ENCODE results near the gene NLRP9. TPM values are rescaled to one million over a fixed set of nuclear protein-coding genes. Genes with fewer than 3 reads are reported as not detected.
"Not testable (repeated sequence)": the region's sequence is repeated elsewhere in the genome, so short reads cannot be mapped to it uniquely, and the experiment has no call there.

NLRP9 gene
- total RNA-seq, 4 donors from 2014 or later = not detected

DNA sequence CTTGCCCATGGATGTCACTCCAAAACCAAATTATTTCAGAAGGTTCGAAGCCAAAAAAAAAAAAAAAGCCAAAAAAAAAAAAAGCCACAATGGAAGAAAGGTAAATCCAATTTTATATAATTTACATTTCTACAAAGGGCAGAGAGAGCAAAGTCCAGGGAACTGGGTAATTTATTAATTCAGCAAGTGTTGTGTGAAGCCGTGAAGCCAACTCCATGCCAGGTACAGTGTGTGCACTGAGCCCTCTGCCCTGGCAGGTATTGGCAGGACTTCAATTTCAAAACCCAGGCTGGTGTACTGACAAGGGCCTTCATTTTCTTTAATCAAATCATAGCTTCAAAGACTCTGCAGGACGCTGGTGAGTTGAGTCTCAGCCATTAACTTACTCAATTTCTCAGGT is 15.2 kb upstream of the NLRP9 start:
- Histone ChIP-seq H3K4me1 (no peaks in the 10 kb centered on the region), H3K27me3 (no peaks in the 10 kb centered on the region), H3K4me3 (no peak overlapping the region), H3K9me3 (no peaks in the 10 kb centered on the region), H3K27ac (no peak overlapping the region), H3K36me3 (no peaks in the 10 kb centered on the region)
- no peak for DNase-seq
- intact Hi-C loops (cut with DNase I) = no loop called here
- TF ChIP-seq, protein P1, sequence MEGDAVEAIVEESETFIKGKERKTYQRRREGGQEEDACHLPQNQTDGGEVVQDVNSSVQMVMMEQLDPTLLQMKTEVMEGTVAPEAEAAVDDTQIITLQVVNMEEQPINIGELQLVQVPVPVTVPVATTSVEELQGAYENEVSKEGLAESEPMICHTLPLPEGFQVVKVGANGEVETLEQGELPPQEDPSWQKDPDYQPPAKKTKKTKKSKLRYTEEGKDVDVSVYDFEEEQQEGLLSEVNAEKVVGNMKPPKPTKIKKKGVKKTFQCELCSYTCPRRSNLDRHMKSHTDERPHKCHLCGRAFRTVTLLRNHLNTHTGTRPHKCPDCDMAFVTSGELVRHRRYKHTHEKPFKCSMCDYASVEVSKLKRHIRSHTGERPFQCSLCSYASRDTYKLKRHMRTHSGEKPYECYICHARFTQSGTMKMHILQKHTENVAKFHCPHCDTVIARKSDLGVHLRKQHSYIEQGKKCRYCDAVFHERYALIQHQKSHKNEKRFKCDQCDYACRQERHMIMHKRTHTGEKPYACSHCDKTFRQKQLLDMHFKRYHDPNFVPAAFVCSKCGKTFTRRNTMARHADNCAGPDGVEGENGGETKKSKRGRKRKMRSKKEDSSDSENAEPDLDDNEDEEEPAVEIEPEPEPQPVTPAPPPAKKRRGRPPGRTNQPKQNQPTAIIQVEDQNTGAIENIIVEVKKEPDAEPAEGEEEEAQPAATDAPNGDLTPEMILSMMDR (IDR thresholded peaks at IDR 0.05) = no peak
- TF ChIP-seq POLR2A (IDR thresholded peaks at IDR 0.05) = no peak
- WGBS, 2 donors = 62 to 70% methylated on average over 3 of the region's 3 CpGs

DNA sequence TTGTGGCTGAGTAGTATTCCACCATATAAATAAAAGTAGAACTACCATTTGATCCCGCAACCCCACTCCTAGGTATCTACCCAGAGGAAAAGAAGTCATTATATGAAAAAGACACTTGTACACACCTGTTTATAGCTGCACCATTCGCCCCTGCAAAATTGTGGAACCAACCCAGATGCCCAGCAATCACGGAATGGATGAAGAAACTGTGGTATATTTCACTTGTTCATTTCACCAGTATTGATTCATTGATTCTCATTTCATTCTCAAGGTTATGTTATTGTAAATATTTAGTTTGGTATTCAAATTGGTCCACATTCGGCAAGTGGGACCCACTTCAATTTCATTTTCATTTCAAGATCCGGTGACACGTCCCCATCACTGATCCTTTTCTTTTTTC is 12.5 kb upstream of the NLRP9 start:
- intact Hi-C loops (cut with DNase I) = no loop called here
- H3K4me1 ChIP-seq = no peaks in the 10 kb centered on the region
- H3K27ac ChIP-seq = no peak overlapping the region
- 86% methylated on average over 6 of the region's 6 CpGs for WGBS, 2 donors
- no peaks in the 10 kb centered on the region for H3K27me3 ChIP-seq
- no peaks in the 10 kb centered on the region for H3K9me3 ChIP-seq
- no peaks in the 10 kb centered on the region for H3K36me3 ChIP-seq
- TF ChIP-seq POLR2A (IDR thresholded peaks at IDR 0.05) = no peak
- TF ChIP-seq, protein P1 (IDR thresholded peaks at IDR 0.05) = no peak
- DNase-seq = no peak
- H3K4me3 ChIP-seq = no peak overlapping the region

DNA sequence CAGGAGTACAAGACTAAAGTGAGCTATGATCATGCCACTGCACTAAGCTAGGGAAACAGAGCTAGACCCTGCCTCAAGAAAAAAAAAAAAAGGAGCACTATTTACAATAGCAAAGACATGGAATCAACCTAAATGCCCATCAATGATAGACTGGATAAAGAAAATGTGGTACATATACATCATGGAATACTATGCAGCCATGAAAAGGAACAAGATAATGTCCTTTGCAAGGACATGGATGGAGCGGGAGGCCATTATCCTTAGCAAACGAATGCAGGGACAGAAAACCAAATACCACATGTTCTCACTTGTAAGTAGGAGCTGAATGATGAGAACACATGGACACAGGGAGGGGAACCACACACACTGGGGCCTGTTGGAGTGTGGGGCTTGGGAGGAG is 7.8 kb downstream of the NLRP9 start:
- DNase-seq; H3K27ac ChIP-seq; H3K9me3 ChIP-seq; H3K36me3 ChIP-seq; H3K4me1 ChIP-seq; H3K4me3 ChIP-seq; intact Hi-C loops (cut with DNase I); H3K27me3 ChIP-seq: not testable (repeated sequence)
- 74 to 75% methylated on average over 2 of the region's 2 CpGs for WGBS, 2 donors

DNA sequence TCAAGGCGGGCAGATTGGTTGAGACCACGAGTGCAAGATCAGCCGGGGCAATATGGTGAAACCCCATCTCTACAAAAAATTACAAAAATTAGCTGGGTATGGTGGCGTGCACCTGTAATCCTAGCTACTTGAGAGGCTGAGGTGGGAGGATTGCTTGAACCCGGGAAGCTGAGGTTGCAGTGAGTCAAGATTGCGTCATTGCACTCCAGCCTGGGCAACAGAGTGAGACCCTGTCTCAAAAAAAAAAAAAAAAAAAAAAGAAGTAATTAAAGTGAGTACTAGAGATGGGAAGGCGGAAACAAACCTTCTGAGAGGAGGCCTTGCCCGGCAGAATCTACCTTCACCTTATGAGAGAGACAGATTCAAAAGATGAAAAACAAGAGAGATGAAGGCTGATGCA is 14.7 kb downstream of the NLRP9 start:
- 81 to 88% methylated on average over 8 of the region's 8 CpGs for WGBS, 2 donors
- no peak for TF ChIP-seq POLR2A (IDR thresholded peaks at IDR 0.05)
- TF ChIP-seq, protein P1 (IDR thresholded peaks at IDR 0.05) = no peak
- no peaks in the 10 kb centered on the region for H3K4me1 ChIP-seq
- intact Hi-C loops (cut with DNase I) = no loop called here
- DNase-seq = no peak
- H3K27ac ChIP-seq = no peak overlapping the region
- peaks cover 0 to 13% (median 9%) of the 10 kb centered on the region in 3 donors for H3K9me3 ChIP-seq
- H3K27me3 ChIP-seq = peaks cover 0 to 36% (median 0%) of the 10 kb centered on the region in 4 donors
- H3K36me3 ChIP-seq = no peaks in the 10 kb centered on the region
- no peak overlapping the region for H3K4me3 ChIP-seq

DNA sequence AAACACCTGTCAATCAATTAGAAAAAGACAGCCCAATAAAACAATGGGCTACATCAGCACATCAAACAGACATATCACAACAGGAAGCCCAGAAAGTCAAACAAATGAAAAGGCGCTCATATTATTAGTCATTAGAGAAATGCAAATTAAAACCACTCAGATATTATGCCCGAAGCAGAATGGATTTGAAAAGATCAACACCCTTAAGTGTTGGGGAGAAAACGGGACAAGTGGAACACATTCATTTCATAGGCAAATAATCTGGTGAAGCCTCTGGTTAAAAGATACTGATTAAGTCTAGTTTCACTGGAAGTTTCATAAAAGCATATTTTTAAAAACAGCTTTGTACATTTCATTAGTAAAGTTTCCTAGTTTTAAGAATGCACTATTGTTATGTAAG is 17.4 kb downstream of the NLRP9 start:
- no peak overlapping the region for H3K4me3 ChIP-seq
- intact Hi-C loops (cut with DNase I) = no loop called here
- no peak overlapping the region for H3K27ac ChIP-seq
- H3K27me3 ChIP-seq = peaks cover 0 to 61% (median 0%) of the 10 kb centered on the region in 4 donors
- WGBS, 2 donors = 72 to 74% methylated on average over 3 of the region's 3 CpGs
- TF ChIP-seq, protein P1 (IDR thresholded peaks at IDR 0.05) = no peak
- no peak for TF ChIP-seq POLR2A (IDR thresholded peaks at IDR 0.05)
- no peaks in the 10 kb centered on the region for H3K36me3 ChIP-seq
- DNase-seq = no peak
- peaks cover 0 to 13% (median 9%) of the 10 kb centered on the region in 3 donors for H3K9me3 ChIP-seq
- no peaks in the 10 kb centered on the region for H3K4me1 ChIP-seq

DNA sequence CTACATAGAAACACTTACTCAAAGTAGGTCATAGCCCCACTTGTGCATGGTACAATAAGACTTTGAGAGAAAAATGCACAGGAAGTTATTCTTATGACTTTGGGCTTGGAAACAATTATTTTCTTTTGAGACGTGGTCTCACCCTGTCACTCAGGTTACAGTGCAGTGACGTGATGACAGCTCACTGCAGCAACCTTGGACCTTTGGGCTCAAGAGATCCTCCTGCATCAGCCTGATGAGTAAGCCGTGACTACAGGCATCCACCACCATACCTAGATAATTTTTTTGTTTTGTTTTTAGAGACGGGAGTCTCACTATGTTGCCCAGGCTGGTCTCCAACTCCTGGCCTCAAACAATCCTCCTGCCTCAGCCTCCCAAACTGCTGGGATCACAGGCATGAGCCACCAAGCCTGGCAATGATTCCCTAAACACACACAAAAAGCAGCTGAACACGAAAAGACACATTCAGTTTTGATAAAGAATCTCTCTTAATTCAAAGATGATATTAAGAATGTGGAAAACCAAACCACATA is 17.9 kb downstream of the NLRP9 start:
- no peaks in the 10 kb centered on the region for H3K36me3 ChIP-seq
- 64 to 70% methylated on average over 5 of the region's 5 CpGs for WGBS, 2 donors
- no peak overlapping the region for H3K4me3 ChIP-seq
- H3K4me1 ChIP-seq = no peaks in the 10 kb centered on the region
- peaks cover 0 to 13% (median 9%) of the 10 kb centered on the region in 3 donors for H3K9me3 ChIP-seq
- H3K27ac ChIP-seq = no peak overlapping the region
- no peak for DNase-seq
- intact Hi-C loops (cut with DNase I) = no loop called here
- TF ChIP-seq, protein P1 (IDR thresholded peaks at IDR 0.05) = no peak
- TF ChIP-seq POLR2A (IDR thresholded peaks at IDR 0.05) = no peak
- H3K27me3 ChIP-seq = peaks cover 0 to 65% (median 0%) of the 10 kb centered on the region in 4 donors

DNA sequence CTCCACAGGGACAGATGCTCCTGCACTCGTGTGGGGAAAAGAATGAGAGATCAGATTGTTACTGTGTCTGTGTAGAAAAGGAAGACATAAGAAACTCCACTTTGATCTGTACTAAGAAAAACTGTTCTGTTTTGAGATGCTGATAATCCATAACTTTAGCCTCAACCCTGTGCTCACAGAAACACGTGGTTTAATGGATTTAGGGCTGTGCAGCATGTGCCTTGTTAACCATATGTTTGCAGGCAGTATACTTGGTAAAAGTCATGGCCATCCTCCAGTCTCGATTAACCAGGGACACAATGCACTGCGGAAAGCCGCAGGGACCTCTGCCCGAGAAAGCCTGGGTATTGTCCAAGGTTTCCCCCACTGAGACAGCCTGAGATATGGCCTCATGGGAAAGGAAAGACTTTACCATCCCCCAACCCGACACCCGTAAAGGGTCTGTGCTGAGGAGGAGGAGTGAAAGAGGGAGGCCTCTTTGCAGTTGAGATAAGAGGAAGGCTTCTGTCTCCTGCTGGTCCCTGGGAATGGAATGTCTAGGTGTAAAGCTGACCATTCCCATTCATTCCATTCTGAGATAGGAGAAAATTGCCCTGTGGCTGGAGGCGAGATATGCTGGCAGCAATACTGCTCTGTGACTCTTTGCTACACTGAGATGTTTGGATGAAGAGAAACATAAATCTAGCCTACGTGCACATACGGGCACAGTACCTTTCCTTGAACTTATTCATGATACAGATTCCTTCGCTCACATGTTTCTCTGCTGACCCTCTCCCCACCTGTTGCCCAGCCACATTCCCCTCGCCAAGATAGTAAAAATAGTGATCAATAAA is 20.1 kb downstream of the NLRP9 start:
- H3K4me3 ChIP-seq; H3K27ac ChIP-seq; H3K4me1 ChIP-seq; H3K36me3 ChIP-seq; DNase-seq; intact Hi-C loops (cut with DNase I): not testable (repeated sequence)
- Histone ChIP-seq H3K9me3 (peaks cover 0 to 13% (median 9%) of the 10 kb centered on the region in 3 donors), H3K27me3 (peaks cover 0 to 73% (median 0%) of the 10 kb centered on the region in 4 donors)
- WGBS, 2 donors = 36 to 55% methylated on average over 9 to 13 of the region's 13 CpGs

Data from esophagus squamous epithelium (tissue), 5 donors.